T-helper 2 cell (primary cell): ENCODE results near the gene SLC37A1.

Experiments
- DNase-seq, 5 experiments: peaks; one replicate each; pipeline versions ENCODE4 v3.0.0 to v3.0.0-alpha.2; 2012 to 2022

Gene SLC37A1

DNA sequence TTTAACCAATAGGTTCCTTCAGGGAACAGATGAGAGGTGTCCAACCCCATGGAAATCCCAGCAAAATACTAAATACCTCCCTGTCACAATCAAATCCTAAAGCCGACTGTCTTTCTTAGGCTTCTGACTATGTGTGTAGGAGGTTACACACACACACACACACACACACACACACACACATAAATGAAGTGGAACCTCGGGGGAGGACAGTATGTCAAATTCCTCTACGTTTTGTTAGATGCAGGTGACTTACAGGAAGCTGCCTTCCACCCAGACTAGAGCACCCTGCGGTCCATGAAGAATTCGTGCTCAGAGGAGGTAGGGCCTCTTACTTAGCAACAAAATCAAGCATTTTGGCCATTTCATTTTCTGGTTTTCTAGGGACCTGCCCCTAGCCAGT is 34.1 kb upstream of the SLC37A1 start:
- no peak for DNase-seq

GRCh38 chr21:42480736-42481135 is 32.9 kb upstream of the SLC37A1 start:
- no peak for DNase-seq

DNA sequence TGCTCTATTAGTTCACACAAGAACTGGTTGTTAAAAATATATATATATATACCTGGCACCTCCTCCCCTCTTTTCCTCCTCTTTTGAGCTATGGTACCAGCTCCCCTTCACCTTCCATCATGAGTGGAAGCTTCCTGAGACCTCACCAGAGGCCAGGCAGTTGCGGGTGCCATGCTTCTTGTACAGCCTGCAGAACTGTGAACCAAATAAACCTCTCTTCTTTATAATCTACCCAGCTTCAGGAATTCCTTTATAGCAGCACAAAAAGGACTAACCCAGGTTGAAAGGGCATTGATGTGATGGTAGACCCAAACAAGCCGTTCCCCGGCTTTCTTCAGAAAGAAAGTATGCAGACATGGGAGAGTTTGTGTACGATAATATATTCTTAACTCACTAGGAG is 32.5 kb upstream of the SLC37A1 start:
- no peak for DNase-seq

DNA sequence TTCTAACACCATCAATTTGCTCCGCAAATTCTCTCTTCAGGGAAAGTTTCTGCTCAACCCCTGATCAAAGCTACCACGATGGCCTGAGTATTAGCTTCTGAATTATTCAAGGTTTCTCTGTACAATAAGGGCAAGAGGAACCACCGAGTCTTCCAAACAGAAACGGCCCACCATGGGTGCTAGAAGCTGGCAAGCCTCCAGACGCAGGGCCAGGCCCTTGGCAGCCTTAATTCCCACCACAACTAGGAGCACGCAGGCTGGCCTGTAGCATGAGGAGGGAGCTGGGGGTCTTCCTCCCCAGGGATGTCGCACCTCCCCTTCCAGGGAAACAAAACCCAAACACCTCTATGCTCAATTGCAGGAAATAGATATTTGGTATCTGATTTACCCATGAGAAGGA is 28.7 kb upstream of the SLC37A1 start:
- DNase-seq: no peak

GRCh38 chr21:42486072-42486471 is 27.6 kb upstream of the SLC37A1 start:
- no peak for DNase-seq

- no peak for DNase-seq
These were observed 27.1 kb upstream of the SLC37A1 start for GRCh38 chr21:42486531-42486930.

DNA sequence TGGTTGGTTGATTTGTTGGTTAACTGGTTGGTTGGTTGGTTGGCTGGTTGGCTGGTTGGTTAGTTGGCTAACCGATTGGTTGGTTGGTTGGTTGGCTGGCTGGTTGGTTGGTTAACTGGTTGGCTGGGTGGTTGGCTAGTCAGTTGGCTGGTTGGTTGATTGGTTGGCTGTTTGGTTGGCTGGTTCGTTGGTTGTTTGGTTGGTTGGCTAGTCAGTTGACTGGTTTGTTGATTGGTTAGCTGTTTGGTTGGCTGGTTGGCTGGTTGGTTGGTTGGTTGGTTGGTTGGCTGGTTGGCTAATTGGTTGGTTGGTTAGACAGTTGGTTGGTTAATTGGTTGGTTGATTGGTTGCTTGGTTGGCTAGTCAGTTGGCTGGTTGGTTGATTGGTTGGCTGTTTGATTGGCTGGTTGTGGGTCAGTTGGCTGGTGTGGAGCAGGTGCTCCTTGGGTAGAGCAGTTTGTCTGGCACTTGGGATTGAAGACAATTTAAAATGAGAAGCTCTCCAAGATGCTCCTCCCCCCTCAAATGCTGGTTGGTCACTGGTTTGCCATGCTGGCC is 24.6 kb upstream of the SLC37A1 start:
- no peak for DNase-seq

- no peak for DNase-seq
These were observed 23.7 kb upstream of the SLC37A1 start for GRCh38 chr21:42489991-42490390.

DNA sequence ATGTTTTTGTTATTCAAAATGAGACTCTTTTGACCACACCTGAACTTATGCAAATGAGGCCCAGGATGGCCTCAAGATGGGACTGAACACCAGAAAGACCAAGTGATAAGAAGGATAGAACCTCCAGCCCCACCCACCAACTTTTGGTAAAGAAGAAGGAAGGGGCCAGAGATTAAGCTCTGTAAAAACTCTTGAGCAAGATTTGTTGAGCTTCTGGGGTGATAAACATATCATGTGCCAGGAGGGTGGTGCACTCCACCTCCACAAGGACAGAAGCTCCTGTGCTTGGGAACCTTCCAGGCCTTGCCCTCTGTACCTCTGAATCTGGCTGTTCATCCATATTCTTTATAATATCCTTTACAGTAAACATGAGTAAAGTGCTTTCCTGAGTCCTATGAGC is 22.9 kb upstream of the SLC37A1 start:
- DNase-seq: no peak

GRCh38 chr21:42491328-42491727 is 22.3 kb upstream of the SLC37A1 start:
- no peak for DNase-seq

DNA sequence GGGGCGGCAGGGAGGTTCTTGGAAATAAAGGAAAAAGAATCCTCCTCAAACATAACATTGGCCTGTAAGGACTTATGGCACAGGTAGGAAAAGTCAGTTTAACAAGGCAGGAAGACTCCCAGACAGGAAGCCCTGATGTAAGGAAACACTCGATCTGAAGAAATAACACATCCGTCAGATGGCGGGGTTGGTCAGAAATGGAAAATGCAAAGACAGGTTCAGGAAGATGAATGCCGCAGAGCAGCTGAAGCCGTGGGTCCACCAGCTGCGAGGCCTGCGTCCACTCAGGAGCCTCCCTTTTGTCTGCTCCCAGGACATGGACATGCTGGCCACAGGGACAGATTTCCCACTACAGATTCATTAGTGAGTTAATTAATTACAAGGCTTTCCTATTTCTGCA is 21.5 kb upstream of the SLC37A1 start:
- no peak for DNase-seq

DNA sequence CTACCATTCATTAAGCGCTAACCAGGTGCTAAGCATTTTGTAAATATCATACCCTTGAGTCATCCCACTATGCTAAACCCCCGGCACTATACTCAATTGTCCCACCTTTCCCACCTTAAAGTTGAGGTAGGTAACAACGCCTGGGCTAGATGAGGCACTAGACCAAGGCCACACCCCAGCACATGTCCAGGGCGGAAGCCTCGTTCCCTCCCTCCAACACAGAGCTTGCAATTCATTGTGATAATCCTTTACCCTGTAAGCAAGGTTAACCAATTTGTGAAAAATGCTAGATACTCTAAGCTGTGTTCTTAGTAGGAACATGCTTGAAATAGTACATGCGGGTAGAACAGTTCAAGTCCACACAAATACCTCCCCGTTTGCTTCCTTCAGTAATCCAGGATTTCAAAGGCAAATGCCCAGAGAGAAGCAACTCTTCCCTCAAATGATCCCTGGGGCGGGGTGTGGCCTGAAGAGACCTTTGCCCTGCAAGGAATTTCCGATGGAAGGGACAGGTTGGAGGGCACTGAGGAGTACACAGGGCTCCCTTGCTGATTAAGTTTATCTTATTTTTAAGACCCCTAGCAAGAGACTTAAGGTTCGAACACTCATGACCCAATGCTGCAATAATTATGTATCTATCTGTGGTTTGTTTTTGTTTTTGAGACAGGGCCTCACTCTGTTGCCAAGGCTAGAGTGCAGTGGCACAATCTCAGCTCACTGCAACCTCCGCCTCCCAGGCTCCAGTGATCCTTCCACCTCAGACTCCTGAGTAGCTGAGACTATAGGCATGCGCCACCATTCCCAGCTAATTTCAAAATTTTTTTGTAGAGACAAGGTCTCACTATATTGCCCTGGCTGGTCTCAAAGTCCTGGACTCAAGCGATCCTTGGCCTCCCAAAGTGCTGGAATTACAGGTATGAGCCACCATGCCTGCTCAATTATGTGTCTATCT is 20.3 kb upstream of the SLC37A1 start:
- no peak for DNase-seq

- no peak for DNase-seq
These were observed 18.6 kb upstream of the SLC37A1 start for GRCh38 chr21:42495027-42495426.

- no peak for DNase-seq
These were observed 17.9 kb upstream of the SLC37A1 start for GRCh38 chr21:42495765-42496119.

DNA sequence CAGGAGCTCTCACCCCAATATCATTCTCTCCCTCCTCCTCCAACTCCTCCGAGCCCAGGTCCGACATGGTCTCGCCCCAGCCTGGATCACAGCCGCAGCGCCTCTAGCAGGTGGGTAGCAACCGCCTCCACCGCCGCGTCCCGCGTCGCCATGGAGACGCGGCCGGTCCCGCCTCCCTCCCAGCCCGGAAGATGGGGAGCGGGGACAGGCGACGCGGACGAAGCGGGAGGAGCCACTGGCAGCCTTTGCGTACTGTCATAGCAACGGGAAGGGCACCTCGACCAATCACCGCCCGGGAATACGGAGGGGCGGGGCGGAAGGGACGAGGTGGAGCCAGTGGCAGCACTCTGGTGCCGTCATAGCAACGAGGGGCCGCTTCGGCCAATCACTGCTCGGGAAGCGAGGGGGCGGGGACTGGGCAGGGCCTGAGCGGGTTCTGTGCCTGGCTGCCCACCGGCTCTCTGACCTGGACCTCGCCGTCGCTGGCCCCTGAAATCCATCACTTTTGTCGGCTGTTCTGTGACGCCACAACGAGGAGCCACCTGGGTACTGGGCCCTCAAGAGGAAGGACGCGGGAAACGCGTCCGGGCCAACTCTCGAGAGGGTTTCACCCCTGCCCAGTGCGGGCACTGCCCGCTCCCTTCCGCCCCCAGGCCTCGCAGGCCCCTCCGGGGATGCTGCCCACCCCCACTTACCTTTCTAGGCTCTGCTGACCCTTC is 17.4 kb upstream of the SLC37A1 start, which contains the start of gene RSPH1:
RSPH1 (minus strand) TSS at position 105 of the 719 bp plus-strand sequence; CDS start at position 67, 38 bp downstream.
- peak; percentile 98 to 99 (median 99) for DNase-seq

DNA sequence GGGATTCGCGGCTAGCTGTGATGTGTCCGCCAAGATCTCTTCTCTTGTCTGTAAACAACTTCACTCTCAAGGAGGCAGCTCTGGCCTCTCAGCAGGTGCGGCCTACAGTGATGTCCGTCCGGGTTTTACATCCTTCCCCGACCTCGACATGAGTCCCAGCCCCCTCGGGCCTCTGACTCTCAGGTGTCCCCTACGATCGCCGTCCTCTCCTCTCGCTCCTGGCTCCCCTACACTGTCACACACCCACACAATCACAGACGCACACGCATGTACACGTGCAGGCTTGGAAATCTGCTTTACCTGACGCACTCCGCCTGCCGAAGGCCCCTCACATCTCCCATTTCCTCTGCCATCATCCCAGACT is 16.8 kb upstream of the SLC37A1 start:
- no peak for DNase-seq

DNA sequence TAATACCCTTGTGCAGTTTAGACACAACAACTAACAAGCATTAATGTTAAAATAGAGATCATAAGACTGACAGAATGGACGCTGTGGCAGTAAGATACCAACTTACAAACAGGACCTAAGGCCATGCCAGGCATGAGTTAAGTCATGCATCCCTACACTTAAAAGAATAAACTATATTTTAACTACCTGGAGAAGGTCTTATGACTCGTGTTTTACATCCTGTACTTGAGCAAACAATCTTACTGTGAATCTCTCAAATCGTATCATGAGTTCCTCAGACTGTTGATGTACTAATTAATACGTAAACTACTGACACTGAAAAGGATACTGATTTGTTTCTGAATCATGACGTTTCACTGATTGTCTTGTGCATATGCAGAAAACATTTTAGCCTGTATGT is 15.6 kb upstream of the SLC37A1 start:
- DNase-seq: no peak

- no peak for DNase-seq
These were observed 14.1 kb upstream of the SLC37A1 start for GRCh38 chr21:42499444-42500112.

DNA sequence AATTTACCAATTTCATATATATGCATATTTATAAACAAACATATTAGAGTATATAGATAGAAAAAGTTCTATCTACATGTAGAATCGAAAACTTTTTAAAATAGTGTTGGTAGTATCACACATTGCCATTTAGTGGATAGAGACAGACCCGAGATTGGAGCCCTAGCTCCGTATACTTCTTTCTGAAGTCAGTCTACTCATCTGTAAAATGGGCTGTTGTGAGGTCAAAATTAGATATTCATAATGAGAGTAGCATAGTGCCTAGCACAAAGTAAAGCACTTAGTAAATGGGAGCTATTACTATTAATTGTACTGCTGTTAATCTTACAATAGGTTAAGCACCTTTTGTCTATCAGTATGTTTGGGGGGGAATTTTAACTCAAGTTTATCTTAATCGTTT is 13.4 kb upstream of the SLC37A1 start:
- DNase-seq: no peak

- DNase-seq: no peak
These were observed 12.9 kb upstream of the SLC37A1 start for GRCh38 chr21:42500736-42501135.

DNA sequence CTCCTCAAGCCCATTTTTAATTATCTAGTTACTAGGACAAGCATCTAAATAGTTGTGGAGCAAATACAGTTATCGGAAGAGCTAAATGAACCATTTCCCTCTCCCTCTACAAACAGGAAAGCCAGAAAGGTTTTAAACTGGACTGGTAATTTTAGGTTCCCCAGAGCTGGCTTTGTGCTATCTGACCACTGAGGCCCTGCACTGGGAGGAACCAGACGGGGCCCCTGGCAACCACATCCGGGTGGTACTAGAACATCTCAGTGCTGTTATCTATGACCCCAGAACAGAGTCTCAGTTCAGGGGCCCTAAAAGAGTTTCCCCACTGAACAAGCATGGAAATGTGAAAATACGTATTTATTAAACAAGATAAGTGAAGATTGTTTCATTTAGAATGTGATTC is 9.9 kb upstream of the SLC37A1 start:
- no peak for DNase-seq

GRCh38 chr21:42505090-42505726 is 8.4 kb upstream of the SLC37A1 start:
- no peak for DNase-seq

- no peak for DNase-seq
These were observed 6.2 kb upstream of the SLC37A1 start for GRCh38 chr21:42507418-42507817.
